NCI-H345 treated with DMSO at 0.1 percent for 48 hours (cell line): ENCODE measurements around the gene PCED1B.
"Not testable (repeated sequence)": the region's sequence is repeated elsewhere in the genome, so short reads cannot be mapped to it uniquely, and the experiment has no call there.

Experiments used
- DNase-seq: peaks from one replicate; lab custom pipeline; 2025; ENCODE audit not compliant: unreplicated experiment; lab: John Stamatoyannopoulos, UW

The PCED1B gene

GRCh38 chr12:47117305-47117704, 37.9 kb downstream of the PCED1B start:
- DNase-seq: not testable (repeated sequence)

- no peak for DNase-seq
These were observed 41.3 kb downstream of the PCED1B start for GRCh38 chr12:47120736-47121135.

GRCh38 chr12:47121146-47121545, 41.7 kb downstream of the PCED1B start:
- no peak for DNase-seq

- no peak for DNase-seq
These were observed 43.2 kb downstream of the PCED1B start for GRCh38 chr12:47122602-47123001.

GRCh38 chr12:47123730-47124129, 44.3 kb downstream of the PCED1B start:
- no peak for DNase-seq

- no peak for DNase-seq
These were observed 45.0 kb downstream of the PCED1B start for GRCh38 chr12:47124451-47124850.

- no peak for DNase-seq
These were observed 46.8 kb downstream of the PCED1B start for GRCh38 chr12:47126246-47126645.

GRCh38 chr12:47131011-47131410, 51.6 kb downstream of the PCED1B start:
- no peak for DNase-seq

GRCh38 chr12:47134005-47134404, 54.6 kb downstream of the PCED1B start:
- DNase-seq: no peak

- DNase-seq: no peak
These were observed 56.2 kb downstream of the PCED1B start for GRCh38 chr12:47135578-47135977.

- DNase-seq: no peak
These were observed 59.7 kb downstream of the PCED1B start for GRCh38 chr12:47139000-47139681.

- DNase-seq: no peak
These were observed 62.0 kb downstream of the PCED1B start for GRCh38 chr12:47141459-47141858.

GRCh38 chr12:47144769-47145168, 65.3 kb downstream of the PCED1B start:
- no peak for DNase-seq

GRCh38 chr12:47145188-47145587, 65.8 kb downstream of the PCED1B start:
- DNase-seq: no peak

GRCh38 chr12:47147739-47148138, 68.3 kb downstream of the PCED1B start:
- DNase-seq: no peak

- no peak for DNase-seq
These were observed 69.7 kb downstream of the PCED1B start for GRCh38 chr12:47149146-47149545.

GRCh38 chr12:47152095-47152494, 72.7 kb downstream of the PCED1B start:
- DNase-seq: no peak

GRCh38 chr12:47155457-47156166, 76.2 kb downstream of the PCED1B start:
- no peak for DNase-seq

- DNase-seq: no peak
These were observed 76.8 kb downstream of the PCED1B start for GRCh38 chr12:47156167-47156736.

- no peak for DNase-seq
These were observed 79.4 kb downstream of the PCED1B start for GRCh38 chr12:47158792-47159191.

GRCh38 chr12:47159348-47159747, 79.9 kb downstream of the PCED1B start:
- no peak for DNase-seq
